Neural progenitor cell (in vitro differentiated cells): ENCODE results near the gene PAK1. TPM values are rescaled to one million over a fixed set of nuclear protein-coding genes. Genes with fewer than 3 reads are reported as not detected.

ENCODE experiments used
- DNase-seq: peaks from one replicate; pipeline ENCODE4 v3.0.0-alpha.2; 2016; ENCODE audit warnings: low spot score
- H2AFZ ChIP-seq: fragments of 200-600 bp; sonication (generic); replicated peaks from 2 replicates; pipeline ENCODE4 v1.6.1; 2016; ENCODE audit warnings: antibody characterized with exemption
- H3F3A ChIP-seq: fragments of 200-600 bp; sonication (generic); 2 replicates; pipeline ENCODE4 v1.6.1; 2016; ENCODE audit warnings: antibody characterized with exemption, low read depth
- H3K27ac ChIP-seq: fragments of 200-600 bp; sonication (generic); 2 replicates; pipeline ENCODE4 v1.5.1; 2016; ENCODE audit warnings: mild to moderate bottlenecking
- H3K27me3 ChIP-seq: fragments of 200-600 bp; sonication (generic); 2 replicates; pipeline ENCODE4 v1.6.1; 2016; ENCODE audit warnings: mild to moderate bottlenecking, moderate library complexity
- H3K36me3 ChIP-seq: fragments of 200-600 bp; sonication (generic); 2 replicates; pipeline ENCODE4 v1.5.1; 2016
- H3K4me1 ChIP-seq: fragments of 200-600 bp; sonication (generic); 2 replicates; pipeline ENCODE4 v1.6.1; 2016; ENCODE audit warnings: mixed run types
- H3K4me2 ChIP-seq: fragments of 200-600 bp; sonication (generic); 2 replicates; pipeline ENCODE4 v1.6.1; 2016
- H3K4me3 ChIP-seq: fragments of 200-600 bp; sonication (generic); 2 replicates; pipeline ENCODE4 v1.5.1; 2016
- H3K79me2 ChIP-seq: fragments of 200-600 bp; sonication (generic); 2 replicates; pipeline ENCODE4 v1.6.1; 2016; ENCODE audit warnings: low read depth
- H3K9ac ChIP-seq: fragments of 200-600 bp; sonication (generic); 2 replicates; pipeline ENCODE4 v1.6.1; 2016
- H3K9me3 ChIP-seq: fragments of 200-600 bp; sonication (generic); 2 replicates; pipeline ENCODE4 v1.5.1; 2016; ENCODE audit warnings: low read depth
- H4K20me1 ChIP-seq: fragments of 200-600 bp; sonication (generic); 2 replicates; pipeline ENCODE4 v1.6.1; 2016; ENCODE audit warnings: low read depth
- H3K27ac Mint-ChIP-seq: 3 replicates; pipeline ENCODE4 v1.8.0; 2021; ENCODE audit warnings: mixed read lengths
- H3K27me3 Mint-ChIP-seq: 2 replicates; pipeline ENCODE4 v1.8.0; 2022; ENCODE audit warnings: low read depth, mild to moderate bottlenecking, inconsistent platforms, moderate library complexity, mixed read lengths; ENCODE audit not compliant: insufficient read depth
- H3K36me3 Mint-ChIP-seq: 3 replicates; pipeline ENCODE4 v1.8.0; 2021; ENCODE audit warnings: mixed read lengths
- H3K4me1 Mint-ChIP-seq: 3 replicates; pipeline ENCODE4 v1.8.0; 2021; ENCODE audit warnings: mixed read lengths
- H3K4me3 Mint-ChIP-seq: 3 replicates; pipeline ENCODE4 v1.8.0; 2021; ENCODE audit warnings: mild to moderate bottlenecking, moderate library complexity, mixed read lengths
- H3K9me3 Mint-ChIP-seq: 3 replicates; pipeline ENCODE4 v1.8.0; 2020; ENCODE audit warnings: mixed read lengths
- EZH2 ChIP-seq: fragments of 200-600 bp; sonication (generic); IDR thresholded peaks from 2 replicates; pipeline ENCODE4 v1.6.1; 2017; ENCODE audit warnings: antibody characterized with exemption, mild to moderate bottlenecking, moderate library complexity
- EZH2phosphoT487 ChIP-seq: fragments of 200-600 bp; sonication (generic); IDR thresholded peaks from 2 replicates; pipeline ENCODE4 v1.6.1; 2017; ENCODE audit warnings: antibody characterized with exemption
- total RNA-seq: library from RNA; depleted of rRNA; stranded (reverse); fragments of >200 nt; gene quantifications from 2 replicates; pipeline ENCODE4 v1.2.3, GENCODE V29; 2015; ENCODE audit warnings: low replicate concordance
- TF ChIP-seq, protein P1 (sequence below): fragments of 200-600 bp; sonication (generic); IDR thresholded peaks from 2 replicates; pipeline ENCODE4 v1.5.1; 2017; ENCODE audit warnings: antibody characterized with exemption, mild to moderate bottlenecking

Gene PAK1
- total RNA-seq, 1 donor from 2014 or later: 52.1 TPM

DNA sequence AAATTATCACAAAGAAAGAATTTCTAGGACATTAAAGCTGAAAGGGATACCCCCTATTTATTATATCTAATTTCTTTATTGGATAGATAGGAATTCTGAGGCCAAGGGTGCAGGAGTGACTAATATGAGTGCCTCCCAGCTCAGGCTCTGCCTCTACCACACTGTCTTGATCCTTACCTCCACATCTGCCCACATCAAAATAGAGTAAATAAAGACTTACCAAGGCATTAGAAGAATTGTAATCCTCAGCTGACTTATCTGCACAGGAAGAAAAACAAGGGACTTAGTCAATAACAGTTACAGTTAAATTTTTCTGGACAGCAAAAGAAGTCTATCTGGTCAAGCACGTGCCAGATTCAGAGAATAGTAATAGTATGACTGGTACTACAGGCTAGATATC lies 99.8 kb downstream of the PAK1 start:
- Histone ChIP-seq H3K9me3 (no peaks in the 10 kb centered on the region), H3K4me3 (no peak overlapping the region), H2AFZ (no peak overlapping the region), H3K36me3 (no peaks in the 10 kb centered on the region), H4K20me1 (no peaks in the 10 kb centered on the region), H3K9ac (no peak overlapping the region), H3F3A (no peaks in the 10 kb centered on the region), H3K27ac (no peak overlapping the region), H3K27me3 (no peaks in the 10 kb centered on the region), H3K79me2 (no peaks in the 10 kb centered on the region), H3K4me1 (no peaks in the 10 kb centered on the region), H3K4me2 (no peak overlapping the region)
- no peaks in the 10 kb centered on the region for H3K27me3 Mint-ChIP-seq
- H3K9me3 Mint-ChIP-seq: no peaks in the 10 kb centered on the region
- TF ChIP-seq EZH2phosphoT487 (no peak), EZH2 (no peak)
- TF ChIP-seq, protein P1, sequence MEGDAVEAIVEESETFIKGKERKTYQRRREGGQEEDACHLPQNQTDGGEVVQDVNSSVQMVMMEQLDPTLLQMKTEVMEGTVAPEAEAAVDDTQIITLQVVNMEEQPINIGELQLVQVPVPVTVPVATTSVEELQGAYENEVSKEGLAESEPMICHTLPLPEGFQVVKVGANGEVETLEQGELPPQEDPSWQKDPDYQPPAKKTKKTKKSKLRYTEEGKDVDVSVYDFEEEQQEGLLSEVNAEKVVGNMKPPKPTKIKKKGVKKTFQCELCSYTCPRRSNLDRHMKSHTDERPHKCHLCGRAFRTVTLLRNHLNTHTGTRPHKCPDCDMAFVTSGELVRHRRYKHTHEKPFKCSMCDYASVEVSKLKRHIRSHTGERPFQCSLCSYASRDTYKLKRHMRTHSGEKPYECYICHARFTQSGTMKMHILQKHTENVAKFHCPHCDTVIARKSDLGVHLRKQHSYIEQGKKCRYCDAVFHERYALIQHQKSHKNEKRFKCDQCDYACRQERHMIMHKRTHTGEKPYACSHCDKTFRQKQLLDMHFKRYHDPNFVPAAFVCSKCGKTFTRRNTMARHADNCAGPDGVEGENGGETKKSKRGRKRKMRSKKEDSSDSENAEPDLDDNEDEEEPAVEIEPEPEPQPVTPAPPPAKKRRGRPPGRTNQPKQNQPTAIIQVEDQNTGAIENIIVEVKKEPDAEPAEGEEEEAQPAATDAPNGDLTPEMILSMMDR: no peak
- H3K36me3 Mint-ChIP-seq: peaks cover 7% of the 10 kb centered on the region
- H3K4me3 Mint-ChIP-seq: no peak overlapping the region
- H3K27ac Mint-ChIP-seq: no peak overlapping the region
- no peaks in the 10 kb centered on the region for H3K4me1 Mint-ChIP-seq
- no peak for DNase-seq

DNA sequence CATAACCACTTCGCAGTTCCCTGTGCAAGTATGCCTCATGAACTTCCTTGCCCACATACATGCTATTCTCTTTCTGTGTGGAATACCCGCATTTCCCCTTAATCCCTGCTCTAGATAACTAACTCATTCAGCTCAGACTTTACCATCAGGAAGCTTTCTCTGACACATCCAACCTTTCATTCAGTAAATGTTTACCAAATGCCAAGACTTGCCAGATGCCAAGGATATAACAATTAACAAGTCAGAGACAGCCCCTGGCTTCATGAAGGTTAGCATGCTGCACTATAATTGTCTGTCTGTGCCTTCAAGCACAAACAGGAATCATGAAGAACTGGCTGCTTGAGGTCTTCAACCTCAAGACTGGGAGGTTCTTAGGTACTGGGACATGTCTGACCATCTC lies 101.2 kb downstream of the PAK1 start:
- no peak overlapping the region for H3K4me2 ChIP-seq
- peaks cover 6% of the 10 kb centered on the region for H3K36me3 Mint-ChIP-seq
- H3K27ac Mint-ChIP-seq: no peak overlapping the region
- H2AFZ ChIP-seq: no peak overlapping the region
- H3K4me3 ChIP-seq: no peak overlapping the region
- no peaks in the 10 kb centered on the region for H3F3A ChIP-seq
- H3K4me1 Mint-ChIP-seq: no peaks in the 10 kb centered on the region
- TF ChIP-seq, protein P1: no peak
- TF ChIP-seq EZH2 (no peak), EZH2phosphoT487 (no peak)
- no peaks in the 10 kb centered on the region for H3K27me3 ChIP-seq
- H3K79me2 ChIP-seq: no peaks in the 10 kb centered on the region
- no peak overlapping the region for H3K27ac ChIP-seq
- H4K20me1 ChIP-seq: no peaks in the 10 kb centered on the region
- H3K9me3 Mint-ChIP-seq: no peaks in the 10 kb centered on the region
- no peaks in the 10 kb centered on the region for H3K9me3 ChIP-seq
- H3K9ac ChIP-seq: no peak overlapping the region
- no peaks in the 10 kb centered on the region for H3K4me1 ChIP-seq
- H3K36me3 ChIP-seq: no peaks in the 10 kb centered on the region
- DNase-seq: no peak
- H3K4me3 Mint-ChIP-seq: no peak overlapping the region
- no peaks in the 10 kb centered on the region for H3K27me3 Mint-ChIP-seq

- Histone ChIP-seq H3K27ac (no peak overlapping the region), H3K79me2 (no peaks in the 10 kb centered on the region), H3K4me3 (no peak overlapping the region), H3K36me3 (no peaks in the 10 kb centered on the region), H3K27me3 (no peaks in the 10 kb centered on the region), H4K20me1 (no peaks in the 10 kb centered on the region), H2AFZ (no peak overlapping the region), H3K4me1 (no peaks in the 10 kb centered on the region), H3F3A (no peaks in the 10 kb centered on the region), H3K4me2 (no peak overlapping the region), H3K9ac (no peak overlapping the region), H3K9me3 (no peaks in the 10 kb centered on the region)
- TF ChIP-seq, protein P1: no peak
- no peak for TF ChIP-seq EZH2phosphoT487
- TF ChIP-seq EZH2: no peak
- Mint-ChIP-seq H3K27me3 (no peaks in the 10 kb centered on the region), H3K4me1 (no peaks in the 10 kb centered on the region), H3K27ac (no peak overlapping the region), H3K9me3 (no peaks in the 10 kb centered on the region), H3K4me3 (no peak overlapping the region), H3K36me3 (peaks cover 11% of the 10 kb centered on the region)
- no peak for DNase-seq
These were observed 102.2 kb downstream of the PAK1 start for GRCh38 chr11:77371646-77372045.
